ENCODE data around the gene PXYLP1.

Gene PXYLP1

GRCh38 chr3:141253811-141254210 is 22.2 kb downstream of the PXYLP1 start:
- DNase-seq (ENCODE audit: extremely low read depth, insufficient read length) = no peak
- Histone ChIP-seq H3K36me3 (ENCODE audit: control insufficient read depth, insufficient read depth, low read length) (no peaks in the 10 kb centered on the region), H3K27me3 (replicated peaks; ENCODE audit: control insufficient read depth, insufficient read depth, low read length) (no peaks in the 10 kb centered on the region; the same call in 1 of the 2 replicates), H3K4me3 (replicated peaks; ENCODE audit: low read depth, low read length) (no peak overlapping the region)
- TF ChIP-seq CTCF (IDR thresholded peaks at IDR 0.05; ENCODE audit: insufficient read depth, low read length, poor library complexity, severe bottlenecking) = no peak

GRCh38 chr3:141255137-141255845 is 23.7 kb downstream of the PXYLP1 start:
- no peak for TF ChIP-seq CTCF (IDR thresholded peaks at IDR 0.05; ENCODE audit: insufficient read depth, low read length, poor library complexity, severe bottlenecking)
- H3K4me3 ChIP-seq (replicated peaks; ENCODE audit: low read depth, low read length) = no peak overlapping the region
- H3K36me3 ChIP-seq (ENCODE audit: control insufficient read depth, insufficient read depth, low read length) = no peaks in the 10 kb centered on the region
- H3K27me3 ChIP-seq (replicated peaks; ENCODE audit: control insufficient read depth, insufficient read depth, low read length) = no peaks in the 10 kb centered on the region; the same call in 1 of the 2 replicates
- no peak for DNase-seq (ENCODE audit: extremely low read depth, insufficient read length)

- Histone ChIP-seq H3K36me3 (ENCODE audit: control insufficient read depth, insufficient read depth, low read length) (no peaks in the 10 kb centered on the region), H3K27me3 (replicated peaks; ENCODE audit: control insufficient read depth, insufficient read depth, low read length) (no peaks in the 10 kb centered on the region), H3K4me3 (replicated peaks; ENCODE audit: low read depth, low read length) (no peak overlapping the region)
- no peak for DNase-seq (ENCODE audit: extremely low read depth, insufficient read length)
- peak; percentile 33 for TF ChIP-seq CTCF (IDR thresholded peaks at IDR 0.05; ENCODE audit: insufficient read depth, low read length, poor library complexity, severe bottlenecking)
Observed at GRCh38 chr3:141255846-141256261, 24.2 kb downstream of the PXYLP1 start.

- no peaks in the 10 kb centered on the region for H3K36me3 ChIP-seq (ENCODE audit: control insufficient read depth, insufficient read depth, low read length)
- no peak overlapping the region for H3K4me3 ChIP-seq (replicated peaks; ENCODE audit: low read depth, low read length)
- TF ChIP-seq CTCF (IDR thresholded peaks at IDR 0.05; ENCODE audit: insufficient read depth, low read length, poor library complexity, severe bottlenecking) = no peak
- no peaks in the 10 kb centered on the region for H3K27me3 ChIP-seq (replicated peaks; ENCODE audit: control insufficient read depth, insufficient read depth, low read length)
- no peak for DNase-seq (ENCODE audit: extremely low read depth, insufficient read length)
Observed at GRCh38 chr3:141256820-141257219, 25.2 kb downstream of the PXYLP1 start.

GRCh38 chr3:141257961-141258360 is 26.3 kb downstream of the PXYLP1 start:
- no peaks in the 10 kb centered on the region for H3K27me3 ChIP-seq (replicated peaks; ENCODE audit: control insufficient read depth, insufficient read depth, low read length)
- no peak for DNase-seq (ENCODE audit: extremely low read depth, insufficient read length)
- no peak for TF ChIP-seq CTCF (IDR thresholded peaks at IDR 0.05; ENCODE audit: insufficient read depth, low read length, poor library complexity, severe bottlenecking)
- H3K36me3 ChIP-seq (ENCODE audit: control insufficient read depth, insufficient read depth, low read length) = no peaks in the 10 kb centered on the region
- H3K4me3 ChIP-seq (replicated peaks; ENCODE audit: low read depth, low read length) = no peak overlapping the region

Measured in GM06990 (cell line).